ENCODE results near the gene SLC7A8.
"Not testable (repeated sequence)": the region's sequence is repeated elsewhere in the genome, so short reads cannot be mapped to it uniquely, and the experiment has no call there.

Gene SLC7A8

GRCh38 chr14:23183479-23183878 lies at the start of gene SLC7A8:
SLC7A8 (minus strand) TSS chr14:23183660; CDS start chr14:23182914, 746 bp downstream.
- DNase-seq (ENCODE audit: low read depth): peak; percentile 69
- TF ChIP-seq CTCF (conservative IDR thresholded peaks at IDR 0.05; ENCODE audit: low read depth, low read length): no peak

GRCh38 chr14:23232241-23232808 lies 48.9 kb upstream of the SLC7A8 start:
- DNase-seq (ENCODE audit: low read depth): not testable (repeated sequence)

More at GRCh38 chr14:23183479-23183878, at the start of gene SLC7A8:
- H3K4me3 ChIP-seq (ENCODE audit: low read length): peak within 1 kb of the TSS; percentile 99

GRCh38 chr14:23228812-23229211 lies 45.4 kb upstream of the SLC7A8 start:
- H3K4me3 ChIP-seq (ENCODE audit: low read length): no peak overlapping the region
- no peak for DNase-seq (ENCODE audit: low read depth)
- no peak for TF ChIP-seq CTCF (conservative IDR thresholded peaks at IDR 0.05; ENCODE audit: low read depth, low read length)

More at GRCh38 chr14:23232241-23232808, 48.9 kb upstream of the SLC7A8 start:
- H3K4me3 ChIP-seq (ENCODE audit: low read length): not testable (repeated sequence)

- DNase-seq (ENCODE audit: low read depth): no peak
- no peak overlapping the region for H3K4me3 ChIP-seq (ENCODE audit: low read length)
- TF ChIP-seq CTCF (conservative IDR thresholded peaks at IDR 0.05; ENCODE audit: low read depth, low read length): no peak
These were observed 44.1 kb upstream of the SLC7A8 start for GRCh38 chr14:23227566-23227965.

GRCh38 chr14:23224958-23225357 lies 41.5 kb upstream of the SLC7A8 start:
- not testable (repeated sequence) for DNase-seq (ENCODE audit: low read depth); H3K4me3 ChIP-seq (ENCODE audit: low read length)

GRCh38 chr14:23219075-23219474 lies 35.6 kb upstream of the SLC7A8 start:
- no peak for TF ChIP-seq CTCF (conservative IDR thresholded peaks at IDR 0.05; ENCODE audit: low read depth, low read length)
- DNase-seq (ENCODE audit: low read depth): no peak
- H3K4me3 ChIP-seq (ENCODE audit: low read length): no peak overlapping the region

GRCh38 chr14:23217032-23218020 lies 33.9 kb upstream of the SLC7A8 start:
- no peak for DNase-seq (ENCODE audit: low read depth)
- H3K4me3 ChIP-seq (ENCODE audit: low read length): no peak overlapping the region
- TF ChIP-seq CTCF (conservative IDR thresholded peaks at IDR 0.05; ENCODE audit: low read depth, low read length): no peak

- no peak overlapping the region for H3K4me3 ChIP-seq (ENCODE audit: low read length)
- DNase-seq (ENCODE audit: low read depth): no peak
- TF ChIP-seq CTCF (conservative IDR thresholded peaks at IDR 0.05; ENCODE audit: low read depth, low read length): no peak
These were observed 32.0 kb upstream of the SLC7A8 start for GRCh38 chr14:23215421-23215820.
